Liver (tissue), 9 donors: ENCODE measurements around the gene GAL3ST3. TPM values are rescaled to one million over a fixed set of nuclear protein-coding genes. Genes with fewer than 3 reads are reported as not detected.

ENCODE experiments used
- DNase-seq: peaks from one replicate; pipeline ENCODE4 v3.0.0-alpha.2; 2017; ENCODE audit warnings: low spot score
- H3K27ac ChIP-seq, 2 donors: one replicate each; pipeline ENCODE4 v1.7.0; 2013; ENCODE audit warnings: inconsistent platforms in 2 of 2, low read length in 2 of 2, control low read depth in 1 of 2, low read depth in 1 of 2, mild to moderate bottlenecking in 1 of 2
- H3K27me3 ChIP-seq, 4 donors: one replicate each; pipeline versions ENCODE4 v1.6.1 to v1.7.0; 2013; ENCODE audit warnings: low read length in 3 of 4, inconsistent platforms in 1 of 4, mild to moderate bottlenecking in 1 of 4, moderate library complexity in 1 of 4; ENCODE audit not compliant: control insufficient read depth in 4 of 4, insufficient read depth in 4 of 4
- H3K36me3 ChIP-seq, 4 donors: one replicate each; pipeline versions ENCODE4 v1.6.1 to v1.7.0; 2013; ENCODE audit warnings: low read length in 3 of 4, mild to moderate bottlenecking in 3 of 4, low read depth in 1 of 4, moderate library complexity in 1 of 4; ENCODE audit not compliant: control insufficient read depth in 4 of 4, insufficient read depth in 3 of 4
- H3K4me1 ChIP-seq, 4 donors: one replicate each; pipeline versions ENCODE4 v1.6.1 to v1.7.0; 2013; ENCODE audit warnings: low read length in 3 of 4, mild to moderate bottlenecking in 3 of 4, moderate library complexity in 1 of 4; ENCODE audit not compliant: control insufficient read depth in 4 of 4, insufficient read depth in 4 of 4
- H3K4me3 ChIP-seq, 3 donors: one replicate each; pipeline versions ENCODE4 v1.6.1 to v1.7.0; 2013; ENCODE audit warnings: low read length in 3 of 3, control low read depth in 1 of 3, low read depth in 1 of 3, mild to moderate bottlenecking in 1 of 3
- H3K9ac ChIP-seq, 2 donors: one replicate each; pipeline ENCODE4 v1.7.0; 2013; ENCODE audit warnings: low read length in 2 of 2, mild to moderate bottlenecking in 2 of 2, moderate library complexity in 2 of 2, control low read depth in 1 of 2, low read depth in 1 of 2
- H3K9me3 ChIP-seq, 4 donors: one replicate each; pipeline versions ENCODE4 v1.6.1 to v1.7.0; 2013; ENCODE audit warnings: low read length in 3 of 4; ENCODE audit not compliant: control insufficient read depth in 4 of 4
- ATF3 ChIP-seq: IDR thresholded peaks from 2 replicates; pipeline ENCODE4 v1.6.1; 2016; ENCODE audit warnings: antibody characterized with exemption
- CTCF ChIP-seq: fragments of 150-350 bp; IDR thresholded peaks from 2 replicates; pipeline ENCODE4 v1.5.1; 2017; ENCODE audit warnings: improper control_type of control experiment, low read depth, low read length; ENCODE audit not compliant: missing input control
- EGR1 ChIP-seq, 2 donors: IDR thresholded peaks; 2 replicates each; pipeline ENCODE4 v1.6.1; 2016 to 2018; ENCODE audit warnings: antibody characterized with exemption in 2 of 2, low read depth in 2 of 2
- FOXA1 ChIP-seq: IDR thresholded peaks from 2 replicates; pipeline ENCODE4 v1.6.1; 2016; ENCODE audit warnings: antibody characterized with exemption
- FOXA2 ChIP-seq: IDR thresholded peaks from 2 replicates; pipeline ENCODE4 v1.6.1; 2016; ENCODE audit warnings: antibody characterized with exemption
- GABPA ChIP-seq, 2 donors: IDR thresholded peaks in 1 of 2; conservative IDR thresholded peaks in 1 of 2; 2 replicates each; pipeline ENCODE4 v1.6.1; 2016; ENCODE audit warnings: antibody characterized with exemption in 2 of 2, mild to moderate bottlenecking in 1 of 2, moderate library complexity in 1 of 2
- HNF4A ChIP-seq, 2 donors: conservative IDR thresholded peaks; 2 replicates each; pipeline ENCODE4 v1.6.1; 2016; ENCODE audit warnings: antibody characterized with exemption in 2 of 2, mild to moderate bottlenecking in 2 of 2
- HNF4G ChIP-seq: IDR thresholded peaks from 2 replicates; pipeline ENCODE4 v1.6.1; 2016; ENCODE audit warnings: antibody characterized with exemption
- JUND ChIP-seq, 2 donors: IDR thresholded peaks; 2 replicates each; pipeline ENCODE4 v1.6.1; 2016; ENCODE audit warnings: antibody characterized with exemption in 2 of 2
- NR2F2 ChIP-seq: IDR thresholded peaks from 2 replicates; pipeline ENCODE4 v1.6.1; 2016; ENCODE audit warnings: antibody characterized with exemption
- RAD21 ChIP-seq, 2 donors: IDR thresholded peaks; 2 replicates each; pipeline ENCODE4 v1.6.1; 2016; ENCODE audit warnings: antibody characterized with exemption in 2 of 2, mild to moderate bottlenecking in 2 of 2
- RXRA ChIP-seq, 2 donors: IDR thresholded peaks; 2 replicates each; pipeline ENCODE4 v1.6.1; 2017 to 2018; ENCODE audit warnings: antibody characterized with exemption in 2 of 2, mild to moderate bottlenecking in 1 of 2
- SP1 ChIP-seq: IDR thresholded peaks from 2 replicates; pipeline ENCODE4 v1.6.1; 2018; ENCODE audit warnings: antibody characterized with exemption, mild to moderate bottlenecking
- WGBS: extraction: QIAGEN DNeasy Blood & Tissue Kit; methylation state at CpG from one replicate; pipeline ENCODE4 v1.1.7; 2013; 5-methylcytosine and 5-hydroxymethylcytosine counted together
- polyA plus RNA-seq, 2 donors: library from polyadenylated mRNA; stranded (reverse) in 1 of 2; unstranded in 1 of 2; fragments of 200-250 nt in 1 of 2; fragments of >200 nt in 1 of 2; fragmentation: Nextera tagmentation in 1 of 2; extraction: Ambion mirVana in 1 of 2; gene quantifications; one replicate each; pipeline versions ENCODE4 v1.2.1 to v1.2.3, GENCODE V29; 2013 to 2015
- total RNA-seq, 2 donors: library from RNA; depleted of rRNA; stranded (reverse); fragments of >200 nt; gene quantifications; one replicate each; pipeline ENCODE4 v1.2.3, GENCODE V29; 2014
- donor health status: healthy.
- donor health status: healthy.
- donor health status: healthy.
- donor health status: healthy.
- donor health status: healthy.

The GAL3ST3 gene
- total and polyA plus RNA-seq, 4 donors: not detected

- no peaks in the 10 kb centered on the region for H3K27me3 ChIP-seq
- no peak for DNase-seq
- H3K9me3 ChIP-seq: no peaks in the 10 kb centered on the region
- H3K4me1 ChIP-seq: peaks cover 5 to 40% (median 30%) of the 10 kb centered on the region in 4 donors
- peak overlapping the region; percentile 60 to 77 for H3K9ac ChIP-seq
- peak overlapping the region; percentile 0 to 75 (median 36) for H3K4me3 ChIP-seq
- no peak for TF ChIP-seq CTCF
- TF ChIP-seq RAD21 (IDR thresholded peaks at IDR 0.05): no peak
- TF ChIP-seq ATF3: no peak
- TF ChIP-seq RXRA (IDR thresholded peaks at IDR 0.05): peak; percentile 46 to 49
- no peak for TF ChIP-seq FOXA1
- TF ChIP-seq HNF4G: no peak
- no peak for TF ChIP-seq FOXA2
- peak; percentile 10 to 36 for TF ChIP-seq HNF4A (conservative IDR thresholded peaks at IDR 0.05)
- TF ChIP-seq SP1: no peak
- H3K27ac ChIP-seq: peak overlapping the region; percentile 91 to 94
- WGBS: 31% methylated on average over 14 of the region's 14 CpGs
- peaks cover 7 to 36% (median 20%) of the 10 kb centered on the region in 4 donors for H3K36me3 ChIP-seq
Observed at GRCh38 chr11:66068923-66069714, 20.2 kb upstream of the GAL3ST3 start.

GRCh38 chr11:66068154-66068821 is 19.3 kb upstream of the GAL3ST3 start:
- peak overlapping the region; percentile 91 to 94 for H3K27ac ChIP-seq
- 68% methylated on average over 17 of the region's 17 CpGs for WGBS
- H3K9ac ChIP-seq: peak overlapping the region; percentile 43 to 60
- H3K4me3 ChIP-seq: no peak overlapping the region
- H3K36me3 ChIP-seq: peaks cover 10 to 45% (median 28%) of the 10 kb centered on the region in 4 donors
- peak; percentile 79 for DNase-seq
- no peak for TF ChIP-seq FOXA2
- no peak for TF ChIP-seq HNF4G
- TF ChIP-seq NR2F2: no peak
- no peak for TF ChIP-seq EGR1 (IDR thresholded peaks at IDR 0.05; ENCODE audit: low read depth in 2 of 2)
- TF ChIP-seq CTCF: peak; percentile 77
- no peak for TF ChIP-seq GABPA (IDR thresholded peaks at IDR 0.05 in 1 of 2, conservative IDR thresholded peaks at IDR 0.05 in 1 of 2)
- TF ChIP-seq FOXA1: no peak
- peak; percentile 69 to 81 for TF ChIP-seq RAD21 (IDR thresholded peaks at IDR 0.05)
- TF ChIP-seq JUND (IDR thresholded peaks at IDR 0.05): no peak
- no peaks in the 10 kb centered on the region for H3K9me3 ChIP-seq
- H3K27me3 ChIP-seq: no peaks in the 10 kb centered on the region
- peaks cover 5 to 40% (median 30%) of the 10 kb centered on the region in 4 donors for H3K4me1 ChIP-seq
